ENCODE measurements around the gene CDH15. TPM values are rescaled to one million over a fixed set of nuclear protein-coding genes. Genes with fewer than 3 reads are reported as not detected.

The CDH15 gene
- total and polyA plus RNA-seq, 9 of the 15 experiments (the other 6 are each of a cell fraction or from before 2014, with no cell fraction given) = 0.07 to 0.18 TPM; not detected in 7

GRCh38 chr16:89177501-89177900 is 6.0 kb downstream of the CDH15 start (continued):
- no peak for TF ChIP-seq ZBTB7A (IDR thresholded peaks at IDR 0.05; ENCODE audit: borderline replicate concordance, control insufficient read depth, low read depth, low read length)
- TF ChIP-seq IRF2 (CRISPR knock-in tag; IDR thresholded peaks at IDR 0.05) = no peak
- no peak for TF ChIP-seq ZNF778 (CRISPR knock-in tag; IDR thresholded peaks at IDR 0.05)
- no peak for TF ChIP-seq TAF1 (IDR thresholded peaks at IDR 0.05; ENCODE audit: control insufficient read depth, extremely low read depth, insufficient read depth, low read length, severe bottlenecking)
- TF ChIP-seq ZNF184 (CRISPR knock-in tag; IDR thresholded peaks at IDR 0.05) = no peak
- TF ChIP-seq MYNN (IDR thresholded peaks at IDR 0.05) = no peak
- no peak for TF ChIP-seq MYNN (CRISPR knock-in tag; IDR thresholded peaks at IDR 0.05)
- no peak for TF ChIP-seq ZNF24 (IDR thresholded peaks at IDR 0.05)

DNA sequence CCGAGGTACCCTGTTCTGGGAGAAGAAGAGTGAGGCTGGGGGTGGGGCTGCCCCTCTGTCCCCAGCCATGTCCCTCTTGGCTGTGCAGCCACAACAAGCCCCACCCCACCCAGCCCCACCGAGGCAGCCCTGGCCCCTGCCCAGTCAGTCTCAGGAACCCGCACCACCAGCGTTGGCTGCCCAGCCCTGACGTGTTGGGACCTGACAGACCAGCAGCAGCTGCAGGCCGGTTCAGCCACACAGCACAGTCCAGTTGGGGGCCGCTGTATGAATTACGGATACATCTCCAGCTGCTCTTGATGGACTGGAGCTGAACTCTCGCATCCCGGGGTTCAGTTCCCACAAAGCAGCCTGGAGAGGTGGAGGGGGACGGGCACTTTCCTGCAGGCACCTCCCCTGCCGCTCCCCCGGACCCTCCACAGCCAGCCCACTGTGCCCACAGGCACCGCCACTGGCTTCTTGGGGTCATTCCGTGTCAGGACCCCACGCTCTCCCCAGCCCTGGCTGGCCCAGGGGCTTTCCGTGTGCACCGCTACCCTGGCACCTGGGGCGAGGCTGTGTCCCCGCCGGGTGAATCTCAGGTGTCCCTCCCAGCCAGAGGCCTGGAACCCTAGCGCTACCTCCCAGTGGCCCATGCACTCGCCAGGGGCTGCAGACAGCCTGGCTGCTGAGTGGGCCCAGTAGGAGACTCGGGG is 7.1 kb downstream of the CDH15 start:
- ChIA-PET POLR2A (interaction anchor here (0.6 to 0.8 kb wide), 3 partner anchors 9 to 219 kb away, joined by 3 to 6 read pairs (median 3); no protein-coding TSS in a partner anchor), CTCF (ENCODE audit: low intra/inter-chr PET ratio) (no interaction called here)
- ATAC-seq (no peak), DNase-seq (ENCODE audit: extremely low read depth in 1 of 4, low spot score in 3 of 4) (no peak), FAIRE-seq (no peak)
- Histone ChIP-seq H3K4me2 (ENCODE audit: insufficient read depth, low read length) (no peak overlapping the region), H3K4me3 (no peak overlapping the region), H3K79me2 (ENCODE audit: control insufficient read depth, insufficient read depth, low read length) (no peaks in the 10 kb centered on the region), H3K9me1 (ENCODE audit: control insufficient read depth, insufficient read depth, low read length) (no peaks in the 10 kb centered on the region), H3K27me3 (ENCODE audit: control insufficient read depth in 2 of 2, insufficient read depth in 2 of 2, low read length in 2 of 2) (peaks cover 0 to 39% of the 10 kb centered on the region in 2 experiments; a peak in 2 of 5 replicates), H3K4me1 (replicated peaks in 1 of 2; ENCODE audit: control insufficient read depth in 2 of 2, insufficient read depth in 2 of 2, low read length in 2 of 2) (peaks cover 0 to 67% of the 10 kb centered on the region in 2 experiments; a peak in 2 of 5 replicates), H3K9ac (ENCODE audit: insufficient read depth in 1 of 2, low read depth in 2 of 2, low read length in 2 of 2) (no peak overlapping the region), H4K20me1 (replicated peaks; ENCODE audit: control insufficient read depth, insufficient read depth, low read length) (no peaks in the 10 kb centered on the region; the same call in 1 of the 2 replicates), H3K27ac (ENCODE audit: extremely low read depth, low read depth, low read length) (no peak overlapping the region), H3K9me3 (replicated peaks; ENCODE audit: control insufficient read depth, insufficient read depth, low read depth, low read length) (no peaks in the 10 kb centered on the region), H3K36me3 (ENCODE audit: control insufficient read depth, insufficient read depth, low read length) (no peaks in the 10 kb centered on the region), H2AFZ (ENCODE audit: low read depth, low read length) (no peak overlapping the region)
- in situ Hi-C loops (cut with MboI) = no loop called here
- intact Hi-C loops (cut with micrococcal nuclease) = no loop called here
- BruUV-seq (replicated peaks) = no TSS peak
- 15% methylated on average over 23 of the region's 24 CpGs for WGBS (ENCODE audit: insufficient coverage, low coverage, missing lambda C conversion rate)
- TF ChIP-seq ZNF133 (CRISPR knock-in tag; IDR thresholded peaks at IDR 0.05) (no peak), CREB3L1 (IDR thresholded peaks at IDR 0.05; ENCODE audit: borderline replicate concordance, low read depth) (no peak), BRD9 (IDR thresholded peaks at IDR 0.05; ENCODE audit: low read depth, partially characterized antibody) (no peak), NBN (IDR thresholded peaks at IDR 0.05; ENCODE audit: low read depth) (no peak), ZNF436 (CRISPR knock-in tag; IDR thresholded peaks at IDR 0.05) (no peak), HNRNPLL (IDR thresholded peaks at IDR 0.05; ENCODE audit: low read depth, low read length, poor library complexity, severe bottlenecking) (no peak), ZNF561 (CRISPR knock-in tag; conservative IDR thresholded peaks at IDR 0.05) (no peak), ZNF444 (CRISPR knock-in tag; IDR thresholded peaks at IDR 0.05) (no peak), HDAC8 (tag; IDR thresholded peaks at IDR 0.05) (no peak), ZNF239 (CRISPR knock-in tag; IDR thresholded peaks at IDR 0.05) (no peak), L3MBTL2 (IDR thresholded peaks at IDR 0.05) (no peak), HDAC2 (IDR thresholded peaks at IDR 0.05) (no peak)
- TF ChIP-seq, protein P1, sequence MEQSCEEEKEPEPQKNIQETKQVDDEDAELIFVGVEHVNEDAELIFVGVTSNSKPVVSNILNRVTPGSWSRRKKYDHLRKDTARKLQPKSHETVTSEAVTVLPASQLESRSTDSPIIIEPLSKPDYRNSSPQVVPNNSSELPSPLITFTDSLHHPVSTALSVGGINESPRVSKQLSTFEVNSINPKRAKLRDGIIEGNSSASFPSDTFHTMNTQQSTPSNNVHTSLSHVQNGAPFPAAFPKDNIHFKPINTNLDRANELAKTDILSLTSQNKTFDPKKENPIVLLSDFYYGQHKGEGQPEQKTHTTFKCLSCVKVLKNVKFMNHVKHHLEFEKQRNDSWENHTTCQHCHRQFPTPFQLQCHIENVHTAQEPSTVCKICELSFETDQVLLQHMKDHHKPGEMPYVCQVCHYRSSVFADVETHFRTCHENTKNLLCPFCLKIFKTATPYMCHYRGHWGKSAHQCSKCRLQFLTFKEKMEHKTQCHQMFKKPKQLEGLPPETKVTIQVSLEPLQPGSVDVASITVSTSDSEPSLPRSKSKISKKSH (CRISPR knock-in tag; IDR thresholded peaks at IDR 0.05) = no peak

Data from K562 (cell line).